ENCODE results near the gene CCL21. TPM values are rescaled to one million over a fixed set of nuclear protein-coding genes. Genes with fewer than 3 reads are reported as not detected.

CCL21 gene
- polyA plus RNA-seq, 1 donor (not counting 4 experiments of a cell fraction or from before 2014, with no cell fraction given): not detected

- Histone ChIP-seq H3K36me3 (ENCODE audit: control insufficient read depth in 2 of 2, extremely low read depth in 1 of 2, insufficient read depth in 2 of 2, low read length in 2 of 2) (no peaks in the 10 kb centered on the region), H3K9me3 (ENCODE audit: control insufficient read depth, low read depth, low read length) (no peaks in the 10 kb centered on the region), H3K27me3 (ENCODE audit: control insufficient read depth, extremely low read depth, insufficient read depth, low read length) (no peaks in the 10 kb centered on the region), H3K27ac (ENCODE audit: control insufficient read depth, insufficient read depth, low read length) (peak overlapping the region; percentile 50), H3K9ac (ENCODE audit: control insufficient read depth, extremely low read depth, insufficient read depth, low read length) (peak overlapping the region; percentile 70), H2AFZ (ENCODE audit: control insufficient read depth, low read length) (peak overlapping the region; percentile 71), H4K20me1 (ENCODE audit: control insufficient read depth, extremely low read depth, insufficient read depth, low read length) (no peaks in the 10 kb centered on the region), H3K79me2 (ENCODE audit: control insufficient read depth, insufficient read depth, low read length) (no peaks in the 10 kb centered on the region), H3K9me1 (ENCODE audit: control insufficient read depth, extremely low read depth, insufficient read depth, low read length) (no peaks in the 10 kb centered on the region), H3K4me1 (ENCODE audit: control insufficient read depth, extremely low read depth, insufficient read depth, low read length) (peaks cover 12% of the 10 kb centered on the region), H3K4me2 (ENCODE audit: control insufficient read depth, extremely low read depth, insufficient read depth, low read depth, low read length) (peak overlapping the region; percentile 99), H3K4me3 (ENCODE audit: control insufficient read depth in 2 of 3, extremely low read depth in 1 of 3, insufficient read depth in 2 of 3, low read depth in 1 of 3, low read length in 3 of 3) (peak overlapping the region; percentile 61 to 79 (median 69))
- dilution Hi-C loops (cut with MboI; ENCODE audit: extremely low pct_ligation_motif_present, low sequenced_read_pairs): no loop called here
- TF ChIP-seq EZH2 (IDR thresholded peaks at IDR 0.05; ENCODE audit: low read length): no peak
- TF ChIP-seq, protein P1, sequence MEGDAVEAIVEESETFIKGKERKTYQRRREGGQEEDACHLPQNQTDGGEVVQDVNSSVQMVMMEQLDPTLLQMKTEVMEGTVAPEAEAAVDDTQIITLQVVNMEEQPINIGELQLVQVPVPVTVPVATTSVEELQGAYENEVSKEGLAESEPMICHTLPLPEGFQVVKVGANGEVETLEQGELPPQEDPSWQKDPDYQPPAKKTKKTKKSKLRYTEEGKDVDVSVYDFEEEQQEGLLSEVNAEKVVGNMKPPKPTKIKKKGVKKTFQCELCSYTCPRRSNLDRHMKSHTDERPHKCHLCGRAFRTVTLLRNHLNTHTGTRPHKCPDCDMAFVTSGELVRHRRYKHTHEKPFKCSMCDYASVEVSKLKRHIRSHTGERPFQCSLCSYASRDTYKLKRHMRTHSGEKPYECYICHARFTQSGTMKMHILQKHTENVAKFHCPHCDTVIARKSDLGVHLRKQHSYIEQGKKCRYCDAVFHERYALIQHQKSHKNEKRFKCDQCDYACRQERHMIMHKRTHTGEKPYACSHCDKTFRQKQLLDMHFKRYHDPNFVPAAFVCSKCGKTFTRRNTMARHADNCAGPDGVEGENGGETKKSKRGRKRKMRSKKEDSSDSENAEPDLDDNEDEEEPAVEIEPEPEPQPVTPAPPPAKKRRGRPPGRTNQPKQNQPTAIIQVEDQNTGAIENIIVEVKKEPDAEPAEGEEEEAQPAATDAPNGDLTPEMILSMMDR (optimal IDR thresholded peaks at IDR 0.05 in 1 of 3, IDR thresholded peaks at IDR 0.05 in 1 of 3, conservative IDR thresholded peaks at IDR 0.05 in 1 of 3; ENCODE audit: extremely low read depth in 1 of 3, insufficient read depth in 2 of 3, low read length in 3 of 3): peak; percentile 96 to 99 (median 97)
- FAIRE-seq: peak; percentile 78
- peak; percentile 23 for DNase-seq (ENCODE audit: low read depth, low spot score)
Observed at GRCh38 chr9:34701769-34702736, 7.9 kb downstream of the CCL21 start.

- no peaks in the 10 kb centered on the region for H3K27me3 ChIP-seq (ENCODE audit: control insufficient read depth, extremely low read depth, insufficient read depth, low read length)
- H3K9ac ChIP-seq (ENCODE audit: control insufficient read depth, extremely low read depth, insufficient read depth, low read length): peak overlapping the region; percentile 70
- peak; percentile 69 for FAIRE-seq
- peak overlapping the region; percentile 61 to 79 (median 69) for H3K4me3 ChIP-seq (ENCODE audit: control insufficient read depth in 2 of 3, extremely low read depth in 1 of 3, insufficient read depth in 2 of 3, low read depth in 1 of 3, low read length in 3 of 3)
- peak overlapping the region; percentile 71 for H2AFZ ChIP-seq (ENCODE audit: control insufficient read depth, low read length)
- no peaks in the 10 kb centered on the region for H3K36me3 ChIP-seq (ENCODE audit: control insufficient read depth in 2 of 2, extremely low read depth in 1 of 2, insufficient read depth in 2 of 2, low read length in 2 of 2)
- H3K9me3 ChIP-seq (ENCODE audit: control insufficient read depth, low read depth, low read length): no peaks in the 10 kb centered on the region
- DNase-seq (ENCODE audit: low read depth, low spot score): no peak
- H3K9me1 ChIP-seq (ENCODE audit: control insufficient read depth, extremely low read depth, insufficient read depth, low read length): no peaks in the 10 kb centered on the region
- H3K79me2 ChIP-seq (ENCODE audit: control insufficient read depth, insufficient read depth, low read length): no peaks in the 10 kb centered on the region
- dilution Hi-C loops (cut with MboI; ENCODE audit: extremely low pct_ligation_motif_present, low sequenced_read_pairs): no loop called here
- H3K27ac ChIP-seq (ENCODE audit: control insufficient read depth, insufficient read depth, low read length): peak overlapping the region; percentile 50
- peak overlapping the region; percentile 99 for H3K4me2 ChIP-seq (ENCODE audit: control insufficient read depth, extremely low read depth, insufficient read depth, low read depth, low read length)
- peaks cover 6% of the 10 kb centered on the region for H3K4me1 ChIP-seq (ENCODE audit: control insufficient read depth, extremely low read depth, insufficient read depth, low read length)
- TF ChIP-seq, protein P1 (optimal IDR thresholded peaks at IDR 0.05 in 1 of 3, IDR thresholded peaks at IDR 0.05 in 1 of 3, conservative IDR thresholded peaks at IDR 0.05 in 1 of 3; ENCODE audit: extremely low read depth in 1 of 3, insufficient read depth in 2 of 3, low read length in 3 of 3): peak; percentile 62 to 98 (median 94)
- no peak for TF ChIP-seq EZH2 (IDR thresholded peaks at IDR 0.05; ENCODE audit: low read length)
- H4K20me1 ChIP-seq (ENCODE audit: control insufficient read depth, extremely low read depth, insufficient read depth, low read length): no peaks in the 10 kb centered on the region
Observed at GRCh38 chr9:34701023-34701768, 8.7 kb downstream of the CCL21 start.
